ENCODE data around the gene AGER.
A peak's percentile ranks its signal among the peaks of the same experiment; 100 is the strongest.
"Not testable (repeated sequence)": the region's sequence is repeated elsewhere in the genome, so short reads cannot be mapped to it uniquely, and the experiment has no call there.

AGER gene

DNA sequence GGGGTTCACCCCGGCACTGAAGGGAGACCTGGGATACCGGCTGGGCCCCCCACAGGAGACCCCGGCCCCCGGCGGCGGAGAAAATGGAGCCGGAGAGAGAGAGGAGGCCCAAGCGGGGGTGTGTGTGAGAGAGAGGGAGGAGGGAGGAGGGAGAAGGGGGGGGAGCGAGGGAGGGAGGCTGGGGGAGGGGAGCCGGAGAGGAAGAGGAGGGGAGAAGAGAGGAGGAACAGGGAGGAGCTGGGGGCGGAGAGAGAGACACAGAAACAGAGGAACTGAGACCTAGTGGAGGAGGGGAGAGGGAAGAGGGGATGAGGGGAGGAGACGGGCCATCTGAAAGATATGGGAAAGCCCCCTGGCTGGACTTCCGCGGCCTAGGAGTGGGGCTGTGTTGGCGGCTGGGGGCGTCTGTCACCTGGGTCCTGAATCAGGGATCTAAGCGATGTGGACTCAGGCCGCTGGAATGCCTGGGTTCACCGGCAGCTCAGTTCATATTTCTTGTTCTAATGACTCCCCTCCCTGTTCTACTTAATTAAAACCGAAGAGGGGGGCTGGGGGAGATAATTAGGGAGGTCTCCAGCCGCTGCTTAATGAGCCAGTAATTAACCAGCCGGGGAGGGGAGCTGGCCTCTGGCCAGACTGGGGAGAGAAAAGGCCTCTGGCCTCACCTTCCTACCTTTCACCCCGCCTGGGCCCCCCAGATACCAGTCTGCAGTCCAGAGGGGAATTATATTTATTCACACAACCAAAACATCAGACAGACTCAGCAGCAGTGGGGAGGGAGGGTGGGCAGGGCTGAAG lies 6.2 kb upstream of the AGER start, which contains the start of gene PBX2:
TSS of gene PBX2 (minus strand) at position 149 of the 798 bp plus-strand sequence. CDS start 287 bp downstream, outside the sequence.
- peak; percentile 49 for DNase-seq (ENCODE audit: extremely low spot score)
- TF ChIP-seq NFRKB (IDR thresholded peaks at IDR 0.05) (no peak), ELF4 (IDR thresholded peaks at IDR 0.05) (no peak)
- POLR2A ChIA-PET = interaction anchor here (0.5 to 11.7 kb wide), 5 partner anchors 12 to 62 kb away, joined by 3 to 153 read pairs (median 9); partner anchors contain the start of genes AGPAT1, ATF6B, FKBPL and RNF5
- CTCF ChIA-PET = no interaction called here

DNA sequence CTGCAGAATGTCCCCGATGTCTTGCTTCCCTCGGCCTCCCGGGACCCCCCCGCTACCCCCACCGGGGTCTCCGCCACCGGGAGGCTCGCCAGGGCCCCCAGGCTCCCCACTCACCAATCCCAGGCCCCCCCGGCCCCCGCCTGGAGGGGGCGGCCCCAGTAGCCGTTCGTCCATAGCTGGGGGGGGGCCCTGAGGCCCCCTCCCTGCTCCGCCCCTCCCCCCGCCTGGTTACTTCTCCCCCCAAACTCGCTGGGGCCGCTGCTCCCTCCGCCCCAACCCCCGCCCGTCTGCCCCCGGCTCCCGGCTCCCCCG lies 5.6 kb upstream of the AGER start:
- ChIA-PET POLR2A (interaction anchor here (1.0 to 11.7 kb wide), 3 partner anchors 12 to 61 kb away, joined by 3 to 153 read pairs (median 9); partner anchors contain the start of genes AGPAT1, ATF6B and RNF5), CTCF (no interaction called here)
- no peak for DNase-seq (ENCODE audit: extremely low spot score)
- TF ChIP-seq CTBP1 (IDR thresholded peaks at IDR 0.05; ENCODE audit: borderline replicate concordance) = no peak
- no peak for TF ChIP-seq FOXK2 (IDR thresholded peaks at IDR 0.05)
- no peak for TF ChIP-seq NFRKB (IDR thresholded peaks at IDR 0.05)
- no peak for TF ChIP-seq SP1 (IDR thresholded peaks at IDR 0.05)
- no peak for TF ChIP-seq LEF1 (IDR thresholded peaks at IDR 0.05; ENCODE audit: borderline replicate concordance)
- no peak for TF ChIP-seq L3MBTL2 (conservative IDR thresholded peaks at IDR 0.05)
- no peak for TF ChIP-seq ELF4 (IDR thresholded peaks at IDR 0.05)
- no peak for TF ChIP-seq SUZ12 (IDR thresholded peaks at IDR 0.05)
- no peak for TF ChIP-seq ZNF384 (IDR thresholded peaks at IDR 0.05)
- TF ChIP-seq TARDBP (IDR thresholded peaks at IDR 0.05) = no peak
- TF ChIP-seq ARNT (IDR thresholded peaks at IDR 0.05) = no peak
- TF ChIP-seq, protein P1, sequence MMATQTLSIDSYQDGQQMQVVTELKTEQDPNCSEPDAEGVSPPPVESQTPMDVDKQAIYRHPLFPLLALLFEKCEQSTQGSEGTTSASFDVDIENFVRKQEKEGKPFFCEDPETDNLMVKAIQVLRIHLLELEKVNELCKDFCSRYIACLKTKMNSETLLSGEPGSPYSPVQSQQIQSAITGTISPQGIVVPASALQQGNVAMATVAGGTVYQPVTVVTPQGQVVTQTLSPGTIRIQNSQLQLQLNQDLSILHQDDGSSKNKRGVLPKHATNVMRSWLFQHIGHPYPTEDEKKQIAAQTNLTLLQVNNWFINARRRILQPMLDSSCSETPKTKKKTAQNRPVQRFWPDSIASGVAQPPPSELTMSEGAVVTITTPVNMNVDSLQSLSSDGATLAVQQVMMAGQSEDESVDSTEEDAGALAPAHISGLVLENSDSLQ (IDR thresholded peaks at IDR 0.05) = no peak

DNA sequence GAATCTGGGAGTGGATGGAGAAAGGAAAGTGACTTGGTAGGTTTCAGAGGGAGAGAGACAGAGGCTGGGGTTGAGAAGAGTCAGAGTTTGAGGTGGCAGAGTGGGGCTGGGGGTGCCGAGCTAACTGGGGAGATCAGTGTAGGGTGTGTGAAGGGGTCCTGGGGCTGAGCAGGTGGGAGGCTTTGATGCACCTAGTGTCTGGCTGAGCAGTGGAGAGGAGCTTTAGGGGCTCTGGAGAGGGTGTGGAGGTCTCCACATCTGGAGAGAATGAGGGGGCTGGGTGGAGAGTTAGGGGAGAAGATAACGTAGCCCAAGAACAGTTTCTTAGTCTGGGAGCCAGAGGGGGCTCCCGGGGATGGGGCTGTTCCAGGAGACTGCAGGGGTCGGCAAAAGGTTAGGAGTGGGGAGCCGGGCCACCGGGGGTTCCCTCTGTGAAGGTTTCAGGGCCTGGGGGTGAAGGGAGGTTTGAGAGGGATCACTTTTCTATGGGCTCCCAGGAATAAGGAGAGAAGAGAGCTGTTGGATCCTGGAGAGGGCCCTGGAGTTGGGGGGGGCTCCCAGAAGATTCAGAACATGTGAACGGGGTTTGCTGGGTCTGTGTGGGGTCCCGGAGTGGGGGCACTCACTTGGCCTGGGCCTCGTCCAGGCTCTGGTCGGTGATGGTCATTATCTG lies 5.2 kb upstream of the AGER start:
- CTCF ChIA-PET = interaction anchor here (0.6 kb wide), 1 partner anchor 91 kb away, joined by 4 read pairs; no protein-coding TSS in a partner anchor
- POLR2A ChIA-PET = interaction anchor here (11.7 kb wide), 1 partner anchor 11 kb away, joined by 153 read pairs; the partner anchor contains the start of genes AGPAT1 and RNF5
- DNase-seq (ENCODE audit: extremely low spot score) = no peak
- TF ChIP-seq CTBP1 (IDR thresholded peaks at IDR 0.05; ENCODE audit: borderline replicate concordance) (no peak), FOXM1 (IDR thresholded peaks at IDR 0.05; ENCODE audit: borderline replicate concordance) (0 out of 2 replicates have a peak, but pooled peaks have one; percentile 45)

DNA sequence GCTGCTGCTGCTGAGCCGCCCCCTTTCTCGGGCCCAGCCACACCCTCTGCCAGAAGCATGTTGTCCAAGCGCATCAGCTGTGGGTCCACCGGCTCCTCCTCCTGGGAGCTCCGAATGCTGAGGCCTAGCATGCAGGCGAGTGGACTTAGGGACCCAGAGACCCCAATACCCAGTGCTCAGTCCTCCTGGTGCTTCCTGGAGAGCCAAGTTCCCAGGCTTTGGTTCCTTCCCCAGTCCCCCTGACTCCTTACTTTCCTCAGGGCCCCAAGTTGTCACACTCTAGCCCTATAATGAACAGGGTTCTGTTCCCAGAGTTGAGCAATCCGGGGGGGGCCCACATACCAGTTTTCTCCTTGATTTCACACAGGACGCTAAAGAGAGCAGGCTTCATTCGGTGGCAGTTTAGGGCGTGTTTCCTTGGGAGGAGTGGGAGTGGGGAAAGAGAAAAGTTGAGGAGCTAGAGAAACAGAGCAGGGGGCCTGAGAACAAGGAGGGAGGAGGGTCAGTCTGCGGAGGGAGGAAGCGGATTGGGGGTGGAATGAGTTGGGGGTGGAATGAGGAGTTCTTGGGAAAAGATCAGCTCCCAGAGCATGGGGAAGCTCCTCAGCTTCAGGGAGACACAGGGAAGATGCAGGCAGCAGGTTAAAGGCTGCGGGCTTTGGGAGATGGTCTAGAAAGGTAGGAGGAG lies 4.5 kb upstream of the AGER start:
- DNase-seq (ENCODE audit: extremely low spot score) = no peak
- TF ChIP-seq ARNT (IDR thresholded peaks at IDR 0.05) = no peak
- TF ChIP-seq ELF4 (IDR thresholded peaks at IDR 0.05) = no peak
- no peak for TF ChIP-seq FOXM1 (IDR thresholded peaks at IDR 0.05; ENCODE audit: borderline replicate concordance)
- no peak for TF ChIP-seq ZNF384 (IDR thresholded peaks at IDR 0.05)
- no peak for TF ChIP-seq CTBP1 (IDR thresholded peaks at IDR 0.05; ENCODE audit: borderline replicate concordance)
- no peak for TF ChIP-seq SP1 (IDR thresholded peaks at IDR 0.05)
- TF ChIP-seq FOXK2 (IDR thresholded peaks at IDR 0.05) = no peak
- TF ChIP-seq TARDBP (IDR thresholded peaks at IDR 0.05) = no peak
- TF ChIP-seq HDGF (IDR thresholded peaks at IDR 0.05; ENCODE audit: borderline replicate concordance) = no peak
- TF ChIP-seq SUZ12 (IDR thresholded peaks at IDR 0.05) = no peak
- TF ChIP-seq FOXA1 (IDR thresholded peaks at IDR 0.05) = no peak
- TF ChIP-seq, protein P1 (IDR thresholded peaks at IDR 0.05) = no peak
- TF ChIP-seq LEF1 (IDR thresholded peaks at IDR 0.05; ENCODE audit: borderline replicate concordance) = no peak
- TF ChIP-seq NFRKB (IDR thresholded peaks at IDR 0.05) = no peak
- TF ChIP-seq L3MBTL2 (conservative IDR thresholded peaks at IDR 0.05) = no peak
- no peak for TF ChIP-seq BHLHE40 (IDR thresholded peaks at IDR 0.05; ENCODE audit: borderline replicate concordance)
- ChIA-PET POLR2A (interaction anchor here (11.7 kb wide), 1 partner anchor 10 kb away, joined by 153 read pairs; the partner anchor contains the start of genes AGPAT1 and RNF5), CTCF (interaction anchor here (0.6 kb wide), 1 partner anchor 90 kb away, joined by 4 read pairs; no protein-coding TSS in a partner anchor)

DNA sequence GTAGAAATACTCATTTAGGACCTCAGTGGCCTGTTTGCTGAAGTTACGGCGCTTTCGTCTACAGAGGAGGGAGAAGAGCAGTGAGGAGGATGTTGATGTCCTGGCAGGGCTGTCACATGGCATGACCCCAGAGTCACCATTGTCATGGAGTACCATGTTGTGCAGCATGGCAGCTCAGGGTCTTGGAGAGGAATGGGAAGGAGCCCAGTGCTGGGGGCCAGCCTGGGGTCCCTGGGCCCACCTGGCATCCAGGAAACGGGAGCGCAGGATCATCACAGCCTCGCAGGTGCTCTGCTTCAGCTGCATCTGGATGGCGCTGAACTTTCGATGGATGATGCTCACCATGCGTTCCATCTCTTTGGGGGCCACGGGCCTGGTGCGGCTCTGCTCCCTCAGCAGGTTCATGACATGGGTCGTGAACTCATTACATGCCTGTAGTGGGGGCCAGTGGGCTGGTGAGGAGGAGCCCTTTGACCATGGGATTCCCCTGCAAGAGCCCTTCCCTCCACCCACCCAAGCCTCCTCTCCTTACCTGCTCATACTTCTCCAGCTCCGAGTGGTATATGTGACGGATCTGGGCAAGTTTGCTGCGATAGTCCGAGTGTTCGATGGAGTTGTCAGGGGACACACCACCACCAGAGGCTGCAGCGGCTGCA lies 3.8 kb upstream of the AGER start:
- CTCF ChIA-PET; DNase-seq (ENCODE audit: extremely low spot score): not testable (repeated sequence)
- POLR2A ChIA-PET = interaction anchor here (11.7 kb wide), 1 partner anchor 10 kb away, joined by 153 read pairs; the partner anchor contains the start of genes AGPAT1 and RNF5

DNA sequence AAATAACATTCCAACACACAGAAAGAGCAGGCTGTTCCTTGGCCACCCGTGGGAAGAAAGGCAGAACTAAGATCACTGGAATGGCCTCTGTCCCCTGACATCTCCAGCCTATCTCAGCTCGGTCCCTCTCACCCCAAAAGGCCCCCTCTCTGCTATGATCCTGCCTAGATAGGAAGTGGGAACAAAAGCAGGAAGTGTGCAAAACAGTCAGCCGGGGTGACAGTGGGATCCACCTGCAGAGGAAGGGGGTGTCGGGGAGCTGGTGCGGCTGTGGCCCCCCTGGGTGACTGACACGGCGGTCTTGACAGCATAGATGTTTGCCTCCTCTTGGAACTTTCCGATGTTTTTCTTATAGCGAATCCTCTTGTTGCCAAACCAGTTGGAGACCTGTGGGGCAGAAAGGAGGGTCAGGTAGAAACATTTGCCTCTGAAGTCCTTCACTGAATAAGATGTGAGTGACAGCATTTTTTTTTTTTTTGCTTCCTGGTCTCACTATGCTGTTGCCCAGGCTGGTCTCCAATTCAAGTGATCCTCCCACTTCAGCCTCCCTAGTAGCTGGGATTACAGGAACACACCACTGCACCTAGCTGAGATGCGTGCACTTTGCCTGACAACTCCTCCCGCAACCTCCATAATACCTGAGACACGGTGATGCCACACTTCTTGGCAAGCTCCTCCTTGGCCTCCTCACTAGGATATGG lies 3.1 kb upstream of the AGER start:
- DNase-seq (ENCODE audit: extremely low spot score) = no peak
- TF ChIP-seq SP1 (IDR thresholded peaks at IDR 0.05) (no peak), NFRKB (IDR thresholded peaks at IDR 0.05) (no peak), ELF4 (IDR thresholded peaks at IDR 0.05) (no peak), TARDBP (IDR thresholded peaks at IDR 0.05) (no peak)
- ChIA-PET POLR2A (interaction anchor here (11.7 kb wide), 1 partner anchor 9 kb away, joined by 153 read pairs; the partner anchor contains the start of genes AGPAT1 and RNF5), CTCF (no interaction called here)

DNA sequence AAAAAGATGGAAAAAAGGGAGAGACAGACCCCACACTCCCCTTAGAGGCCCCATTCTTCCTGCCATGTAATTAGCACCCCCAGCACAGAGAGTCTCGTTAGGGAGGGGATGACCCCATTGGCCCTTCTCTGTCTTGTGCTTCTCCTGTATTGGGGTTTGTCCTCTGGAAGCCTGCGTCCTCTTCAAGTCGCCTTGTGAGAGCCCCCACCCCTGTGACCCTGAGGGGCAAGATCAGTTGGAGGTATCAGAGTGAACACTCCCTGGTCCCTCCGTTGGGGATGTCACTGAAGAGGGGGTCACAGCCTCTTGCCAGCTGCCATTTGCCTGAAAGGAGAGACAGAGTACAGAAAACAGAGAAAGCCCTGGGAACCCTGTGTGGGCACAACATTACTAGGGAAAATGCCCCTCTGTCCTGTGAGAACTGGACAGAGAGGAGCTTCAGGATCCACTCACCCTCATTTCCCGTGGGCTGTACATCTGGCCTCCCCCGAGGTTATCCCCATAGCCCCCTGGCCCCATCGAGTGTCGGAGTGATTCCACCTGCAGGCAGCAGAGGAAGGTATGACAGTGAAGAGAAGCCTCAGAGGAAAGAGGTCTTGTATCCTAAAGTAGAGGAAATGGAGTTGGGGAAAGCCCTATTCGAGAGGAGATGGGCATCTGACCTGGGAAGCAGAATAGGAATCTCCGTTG lies 2.2 kb upstream of the AGER start:
- CTCF ChIA-PET; DNase-seq (ENCODE audit: extremely low spot score): not testable (repeated sequence)
- POLR2A ChIA-PET = interaction anchor here (1.3 to 11.7 kb wide), 2 partner anchors 8 to 10 kb away, joined by 3 to 153 read pairs; partner anchors contain the start of genes AGPAT1 and RNF5

DNA sequence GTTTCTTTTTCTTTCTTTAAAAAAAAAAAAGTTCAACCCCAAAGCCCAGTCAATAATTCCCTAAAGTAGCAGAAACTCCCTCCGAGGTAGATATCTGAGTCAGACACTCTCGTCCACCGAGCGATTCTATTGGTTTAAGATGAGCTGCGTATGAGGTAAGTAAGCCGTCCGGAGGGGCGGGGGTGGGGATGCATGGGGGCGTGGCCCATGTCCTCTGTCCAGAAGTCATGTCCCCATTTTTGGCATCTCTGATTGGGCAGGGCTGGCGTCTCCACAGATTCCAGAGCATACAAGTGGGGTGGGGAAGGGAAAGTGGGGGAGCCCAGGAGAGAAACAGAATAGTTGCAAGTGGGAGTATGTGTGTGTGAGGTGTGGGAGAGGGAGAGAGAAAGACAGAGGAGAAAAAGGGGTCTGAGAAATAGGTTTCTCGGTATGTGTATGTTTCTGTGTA lies 1.7 kb upstream of the AGER start:
- CTCF ChIA-PET = not testable (repeated sequence)
- POLR2A ChIA-PET = interaction anchor here (1.3 kb wide), 1 partner anchor 9 kb away, joined by 3 read pairs; the partner anchor contains the start of gene AGPAT1
- peak; percentile 51 for DNase-seq (ENCODE audit: extremely low spot score)
